GM18499 (cell line): ENCODE data around the gene SCN1B.

Experiments used
- ATAC-seq: cut with Tn5 transposase; IDR thresholded peaks from one replicate; pipeline ENCODE4 v1.9.1; 2021; ENCODE audit warnings: moderate number of reproducible peaks; ENCODE audit not compliant: insufficient read depth, unreplicated experiment

SCN1B gene

DNA sequence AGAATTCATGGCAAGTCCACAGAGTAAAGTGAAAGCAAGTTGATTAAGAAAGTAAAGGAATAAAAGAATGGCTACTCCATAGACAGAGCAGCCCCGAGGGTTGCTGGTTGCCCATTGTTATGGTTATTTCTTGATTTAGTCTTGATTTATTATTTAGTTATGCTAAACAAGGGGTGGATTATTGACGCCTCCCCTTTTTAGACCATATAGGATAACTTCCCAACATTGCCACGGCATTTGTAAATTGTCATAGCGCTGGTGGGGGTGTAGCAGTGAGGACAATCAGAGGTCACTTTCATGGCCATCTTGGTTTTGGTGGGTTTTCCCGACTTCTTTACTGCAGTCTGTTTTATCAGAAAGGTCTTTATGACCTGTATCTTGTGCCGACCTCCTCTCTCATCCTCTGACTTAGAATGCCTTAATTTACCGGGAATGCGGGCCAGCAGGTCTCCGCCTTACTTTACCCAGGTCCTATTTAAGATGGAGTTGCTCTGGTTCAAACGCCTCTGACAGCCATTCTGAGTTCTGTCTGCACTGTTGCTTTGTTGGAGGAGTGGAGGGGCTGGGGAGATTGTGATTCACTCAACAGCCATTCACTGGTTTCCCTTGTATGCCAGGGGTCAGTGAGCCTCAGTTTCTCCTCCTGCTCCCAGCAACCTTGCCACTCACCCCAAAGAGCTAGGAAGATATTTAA lies 38.8 kb downstream of the SCN1B start:
- no peak for ATAC-seq

DNA sequence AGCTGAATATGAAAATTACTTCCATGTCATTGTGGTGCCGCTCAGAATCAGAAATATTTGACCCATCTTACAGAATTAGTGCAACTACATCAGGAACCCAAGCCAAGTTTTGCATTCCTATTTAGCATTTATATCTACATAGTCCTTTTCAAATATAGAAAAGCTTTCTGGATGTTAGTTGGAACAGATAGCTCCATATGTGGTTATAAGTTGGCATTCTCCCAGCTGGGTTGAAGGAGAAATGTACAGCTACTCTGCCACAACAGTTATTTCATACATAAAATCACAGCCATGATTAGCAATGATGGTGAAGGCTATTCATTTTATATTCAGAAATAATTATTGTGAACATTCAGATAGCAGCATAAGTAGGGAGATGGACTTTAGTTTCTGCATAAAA lies 39.4 kb downstream of the SCN1B start:
- no peak for ATAC-seq

DNA sequence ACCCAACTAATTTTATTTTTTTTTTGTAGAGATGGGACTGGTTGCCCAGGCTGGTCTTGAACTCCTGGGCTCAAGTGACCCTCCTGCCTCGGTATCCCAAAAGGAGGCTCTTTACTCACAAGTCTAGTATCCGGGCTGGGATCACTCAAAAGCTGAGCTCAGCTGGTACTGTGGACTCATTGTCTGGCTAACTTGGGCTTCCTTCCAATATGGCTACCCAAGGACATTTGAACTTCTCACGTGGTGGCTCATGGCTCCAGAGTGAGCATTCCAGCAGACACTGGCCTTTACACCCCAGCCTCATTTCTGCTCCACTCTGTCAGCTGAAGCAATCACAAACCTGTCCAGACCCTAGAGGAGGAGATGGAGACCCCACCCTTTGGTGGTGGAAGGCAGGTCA lies 40.2 kb downstream of the SCN1B start:
- ATAC-seq = no peak

DNA sequence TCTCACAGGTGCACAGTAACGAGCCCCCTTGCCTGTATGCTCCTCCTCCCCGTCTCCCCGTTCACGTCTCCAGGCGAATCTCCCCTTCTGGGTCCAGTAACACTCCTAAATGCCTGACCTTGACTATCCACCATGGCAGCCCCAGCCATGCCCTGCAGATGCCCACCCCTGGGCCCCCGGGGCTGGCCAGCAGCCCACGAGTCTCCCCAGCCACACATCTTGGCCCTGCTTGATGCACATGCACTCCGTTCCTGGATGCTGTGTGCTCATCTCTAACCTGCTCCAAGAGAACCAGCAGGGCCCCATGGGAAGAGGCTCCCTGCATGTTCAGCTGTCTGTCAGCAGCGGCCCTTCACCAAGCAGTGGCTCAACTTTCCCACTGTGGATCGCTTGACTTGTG lies 43.2 kb downstream of the SCN1B start:
- no peak for ATAC-seq

DNA sequence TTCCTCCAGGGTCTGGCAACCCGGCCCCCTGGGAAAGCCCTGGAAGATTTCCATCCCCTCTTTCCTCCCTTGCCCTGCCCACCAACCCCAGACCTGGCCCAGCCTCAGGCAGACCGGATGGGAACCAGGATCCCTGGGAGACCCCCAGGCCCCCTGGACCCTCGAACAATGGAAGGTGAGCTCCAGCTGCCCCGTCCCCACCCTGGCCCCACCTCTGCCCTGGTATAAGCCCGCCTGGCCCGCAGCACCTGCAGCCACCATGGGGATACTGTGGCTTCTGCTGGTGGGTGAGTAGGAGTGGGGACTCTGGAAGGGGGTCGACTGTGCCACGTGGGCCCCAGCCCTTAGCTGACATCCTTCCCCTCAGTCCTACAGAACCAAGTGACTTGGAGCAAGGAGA lies 43.7 kb downstream of the SCN1B start:
- ATAC-seq = no peak

DNA sequence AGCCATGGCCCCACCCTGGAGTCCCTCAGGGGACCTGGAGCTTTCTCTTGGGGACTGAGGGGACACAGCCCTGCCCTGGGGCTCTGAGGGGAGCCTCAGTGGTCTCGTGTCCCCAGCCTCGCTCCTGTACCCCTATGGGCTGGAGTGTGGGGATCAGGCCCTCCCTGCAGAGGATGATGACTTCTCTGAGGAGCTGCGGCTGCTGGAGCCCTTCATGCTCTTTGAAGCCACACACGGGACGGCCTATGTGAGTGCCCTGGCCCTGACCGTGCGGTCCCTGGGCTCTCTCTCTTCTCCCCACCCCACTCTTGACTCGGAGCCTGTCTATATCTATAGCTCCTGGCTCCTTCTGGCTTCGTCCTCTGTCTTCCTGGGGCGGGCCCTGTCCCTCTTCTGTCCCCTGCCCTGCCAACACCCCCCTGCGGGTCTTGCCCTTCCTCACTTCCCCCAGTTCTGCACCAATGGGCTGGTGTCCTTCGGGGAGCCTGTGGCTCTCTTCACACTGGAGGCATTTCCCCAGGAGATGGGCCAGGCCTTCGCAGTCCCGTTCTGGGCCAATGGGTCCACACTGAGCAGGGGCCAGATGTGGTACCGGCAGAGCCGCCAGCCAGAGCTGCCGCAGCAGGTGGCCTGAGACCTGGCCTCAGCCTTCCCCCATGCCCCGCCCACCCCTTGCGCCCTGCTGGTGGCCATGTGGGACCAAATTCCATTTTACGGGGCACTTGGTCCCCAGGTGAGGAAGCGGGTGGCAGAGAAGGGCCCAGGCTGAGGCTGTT lies 44.3 kb downstream of the SCN1B start:
- no peak for ATAC-seq

DNA sequence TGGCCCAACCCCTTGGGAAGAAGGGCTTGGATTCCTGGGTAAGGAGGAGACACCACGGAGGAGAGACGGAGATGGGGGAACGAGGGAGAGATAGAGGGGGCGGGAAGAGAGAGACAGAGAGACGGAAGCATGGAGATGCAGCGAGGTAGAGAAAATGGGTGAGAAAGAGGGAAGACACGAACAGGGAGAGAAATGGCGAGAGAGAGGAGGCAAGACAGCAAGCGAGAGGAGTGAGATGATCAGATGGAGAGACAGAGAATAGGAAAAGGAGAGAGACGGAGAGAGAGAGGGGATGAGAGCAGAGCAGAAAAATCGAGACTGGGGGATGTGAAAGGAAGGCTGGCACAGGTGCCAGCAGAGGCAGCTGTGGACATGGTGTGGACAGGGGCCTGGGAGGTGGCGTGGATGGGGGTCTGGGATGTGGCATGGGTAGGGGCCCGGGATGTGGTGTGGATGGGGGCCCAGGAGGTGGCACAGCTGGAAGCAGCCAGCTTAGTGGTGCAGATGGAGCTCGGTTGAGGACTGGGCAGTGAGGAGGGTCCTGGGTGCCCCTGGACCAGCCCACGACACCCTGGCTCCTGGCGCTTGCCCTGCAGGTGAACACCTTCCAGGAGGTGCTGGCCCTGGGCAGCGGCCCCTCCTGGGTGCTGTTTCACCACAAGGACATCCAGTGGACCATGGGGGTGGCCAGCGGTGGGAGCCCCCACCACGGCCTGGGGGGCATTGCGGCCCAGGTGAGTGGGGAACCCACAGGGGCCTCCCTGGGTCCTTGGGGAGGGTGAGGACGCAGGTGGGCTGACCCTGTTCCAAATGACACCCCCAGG lies 45.1 kb downstream of the SCN1B start:
- ATAC-seq = no peak

DNA sequence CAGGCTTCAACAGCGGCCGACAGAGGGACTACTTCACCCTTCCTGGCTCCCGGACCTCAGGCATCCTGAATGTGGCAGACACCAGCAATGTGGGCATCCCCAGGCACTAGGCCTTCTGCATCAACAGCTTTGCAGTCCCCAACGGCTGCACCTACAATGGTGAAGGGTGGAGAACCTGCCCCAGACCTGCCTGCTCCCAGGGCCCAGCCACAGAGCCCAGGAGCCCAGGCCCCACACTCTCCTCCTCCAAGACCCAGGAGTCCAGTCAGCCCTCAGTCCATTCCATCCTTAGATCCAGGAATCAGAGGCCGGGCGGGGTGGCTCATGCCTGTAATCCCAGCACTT lies 45.7 kb downstream of the SCN1B start:
- ATAC-seq = no peak

DNA sequence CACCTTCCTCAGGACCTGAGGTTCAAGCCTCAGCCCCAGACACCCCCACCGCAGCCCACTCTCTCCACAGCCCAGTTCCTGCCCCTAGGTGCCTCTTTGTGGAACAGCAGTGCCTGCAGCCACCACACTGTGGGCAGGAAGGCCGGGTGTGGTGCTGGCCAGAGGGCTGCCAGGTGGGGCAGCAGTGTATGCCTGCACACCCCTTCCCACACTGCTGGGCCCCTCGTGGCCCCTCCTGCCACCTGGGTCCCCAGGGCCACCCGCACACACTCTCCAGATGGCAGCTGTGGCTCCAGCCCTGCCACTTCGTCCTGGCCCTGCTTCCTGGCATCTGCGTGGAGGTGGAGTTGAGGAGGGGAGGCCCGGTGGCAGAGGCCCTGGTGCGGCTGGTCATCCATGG lies 46.4 kb downstream of the SCN1B start:
- no peak for ATAC-seq

DNA sequence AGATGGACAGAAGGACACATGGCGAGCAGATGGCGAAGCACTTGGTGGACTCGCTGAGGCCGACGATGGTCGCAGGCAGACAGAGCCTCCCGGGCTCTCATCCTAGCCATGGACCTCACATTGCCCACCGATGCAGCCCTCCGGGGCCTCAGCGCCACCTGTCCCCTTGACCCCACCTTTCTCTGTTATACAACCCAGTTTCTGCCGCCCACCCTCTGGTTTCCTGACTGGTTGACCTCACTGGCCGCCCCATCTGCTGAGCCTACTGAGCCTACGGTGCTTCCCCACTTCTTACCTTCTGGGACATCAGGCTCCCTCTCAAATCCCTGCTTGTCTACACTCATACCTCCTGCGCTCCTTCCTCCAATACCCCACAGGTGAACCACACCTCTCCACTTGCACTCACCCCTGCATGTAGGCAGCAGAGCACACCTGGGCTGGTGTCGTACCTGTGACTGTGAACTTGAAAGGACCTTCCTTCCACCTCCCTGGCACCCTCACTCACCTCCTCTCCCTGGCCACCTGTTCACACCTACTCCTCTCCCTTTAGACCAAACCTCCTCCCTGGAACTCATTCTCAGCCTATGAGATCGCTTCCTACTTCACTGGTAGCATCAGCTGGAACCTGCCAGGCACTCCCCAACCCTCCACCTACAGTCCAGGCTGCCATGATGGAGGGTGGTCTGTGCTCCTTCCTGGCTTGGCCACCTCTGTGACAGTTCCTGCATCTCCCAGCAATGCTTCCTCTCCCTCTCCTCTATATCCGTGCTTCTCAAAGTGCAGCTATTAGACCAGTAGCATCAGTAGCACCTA lies 47.3 kb downstream of the SCN1B start:
- ATAC-seq = no peak

DNA sequence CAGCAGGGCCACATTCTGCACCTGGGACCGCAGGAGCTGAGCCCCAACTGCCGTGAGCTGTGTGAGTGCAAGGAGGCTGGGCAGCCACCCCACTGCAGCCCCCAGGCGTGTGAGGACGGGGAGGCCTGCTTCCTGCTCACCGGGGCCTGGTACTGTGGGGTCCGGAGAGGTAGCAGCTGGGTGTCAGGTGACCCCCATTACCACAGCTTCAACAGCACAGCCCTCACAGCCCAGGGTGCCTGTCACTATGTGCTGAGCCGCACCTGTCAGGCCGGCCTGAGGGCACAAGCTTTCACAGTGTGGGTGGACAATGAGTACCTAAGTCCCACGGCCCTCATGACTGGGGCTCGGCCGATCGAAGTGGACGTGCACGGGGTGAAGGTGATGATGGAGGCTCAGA lies 49.6 kb downstream of the SCN1B start:
- no peak for ATAC-seq

DNA sequence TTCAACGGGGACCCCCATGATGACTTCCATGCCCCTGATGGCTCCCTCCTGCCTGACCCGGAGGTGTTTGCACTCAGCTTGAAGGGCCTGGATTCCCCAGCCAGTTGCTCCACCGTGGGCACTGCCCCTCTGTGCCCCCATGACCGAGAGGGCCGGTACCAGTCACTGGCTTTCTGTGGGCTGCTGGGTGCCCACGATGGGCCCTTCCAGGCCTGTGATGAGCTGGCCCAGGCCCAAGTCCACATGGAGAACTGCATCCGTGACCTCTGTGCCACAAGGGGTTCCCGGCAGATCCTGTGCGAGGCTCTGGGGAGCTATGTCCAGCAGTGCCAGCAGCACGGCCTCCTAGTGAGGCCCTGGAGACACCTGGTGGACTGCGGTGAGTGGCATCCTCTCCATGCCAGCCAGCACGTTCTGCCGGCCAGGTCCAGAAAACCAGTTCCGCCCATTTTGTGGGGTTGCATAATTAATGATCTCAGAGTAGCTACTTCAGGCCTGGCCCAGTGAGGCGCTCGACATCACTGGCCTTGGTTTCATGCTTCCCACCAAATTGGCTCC lies 50.4 kb downstream of the SCN1B start:
- no peak for ATAC-seq

DNA sequence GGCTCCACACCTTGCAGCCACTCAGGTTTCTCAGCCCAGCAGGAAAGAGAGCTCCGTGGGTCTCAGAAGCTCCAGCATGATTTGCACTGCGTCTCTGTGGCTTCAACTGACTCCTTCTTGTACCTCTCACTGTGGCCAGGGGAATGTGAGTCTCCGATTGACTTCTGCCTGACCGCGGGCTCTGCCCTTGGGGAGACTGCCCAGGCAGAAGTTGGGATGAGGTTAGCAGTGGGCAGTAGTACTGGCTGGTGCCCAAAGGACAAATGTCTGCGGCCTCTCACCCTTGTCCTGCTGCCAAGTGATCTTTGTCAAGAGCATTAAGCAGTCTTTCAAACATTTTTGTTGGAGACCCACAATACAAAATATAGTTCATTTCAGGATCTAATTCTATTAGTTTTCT lies 50.9 kb downstream of the SCN1B start:
- no peak for ATAC-seq

DNA sequence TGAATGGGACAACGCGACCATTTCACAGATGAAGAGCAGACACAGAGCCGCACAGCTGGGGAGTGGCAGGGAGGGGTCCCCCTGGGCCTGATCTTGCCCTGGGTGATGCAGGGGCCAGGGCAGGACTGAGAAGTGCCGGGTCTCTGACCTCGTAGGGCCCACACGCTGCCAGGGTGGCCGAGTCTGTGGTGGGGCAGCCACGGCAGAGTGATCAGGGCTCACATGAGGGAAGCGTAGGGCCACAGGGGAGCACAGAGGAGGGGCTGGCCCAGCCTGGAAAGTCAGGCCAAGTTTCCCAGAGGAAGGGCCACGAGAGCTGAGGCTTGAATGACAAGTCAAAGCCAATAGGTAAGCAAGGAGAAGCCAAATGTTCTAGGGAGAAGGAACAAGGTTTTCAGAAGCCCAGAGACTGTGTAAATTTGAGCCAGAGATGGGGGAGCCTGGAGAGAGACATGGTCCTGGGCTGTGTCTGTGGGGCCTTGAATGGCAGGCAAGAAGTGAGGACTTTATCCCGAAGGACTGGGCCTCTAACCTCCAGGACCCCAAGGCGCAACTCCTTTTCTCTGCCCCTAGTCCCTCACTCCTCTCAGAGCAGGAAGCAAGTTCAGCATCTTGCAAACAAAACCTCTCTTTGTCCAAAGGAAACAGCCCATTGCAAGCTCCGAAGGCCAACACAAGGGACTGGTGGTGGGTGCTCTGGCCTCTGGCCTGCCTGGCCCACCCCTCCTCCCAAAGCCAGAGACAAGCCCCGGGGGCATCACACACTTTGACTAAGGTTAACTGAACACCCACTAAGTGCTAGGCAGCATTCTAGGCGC lies 53.6 kb downstream of the SCN1B start:
- ATAC-seq = no peak

DNA sequence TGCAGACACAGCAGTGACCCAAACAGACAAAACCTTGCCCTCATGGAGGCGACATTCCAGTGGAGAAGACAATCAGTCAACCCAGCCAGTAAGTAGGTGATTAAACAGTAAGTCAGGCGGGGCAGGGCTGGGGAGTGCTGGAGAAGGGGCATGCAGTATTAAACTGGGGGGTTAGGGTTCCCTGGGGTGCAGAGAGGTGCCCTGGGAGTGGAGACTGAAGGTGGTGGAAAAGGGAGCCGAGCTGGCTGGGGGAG lies 54.2 kb downstream of the SCN1B start:
- ATAC-seq = no peak

DNA sequence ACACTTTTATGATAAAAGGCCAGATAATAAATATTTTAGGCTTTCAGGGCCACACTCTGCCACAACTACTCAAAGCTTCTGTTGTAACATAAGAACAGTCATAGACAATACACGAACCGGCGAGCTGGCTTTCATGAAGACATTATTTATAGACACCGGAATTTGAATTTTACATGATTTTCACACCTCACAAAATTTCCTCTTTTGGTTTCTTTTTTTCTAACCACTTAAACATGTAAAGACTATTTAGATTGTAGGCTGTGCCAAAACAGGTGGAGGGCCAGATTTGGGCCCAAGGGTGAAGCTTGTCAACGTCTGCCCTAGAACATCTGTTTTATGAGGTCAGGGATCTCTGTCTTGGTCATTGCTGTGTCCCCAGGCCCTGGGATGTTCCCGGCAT lies 55.7 kb downstream of the SCN1B start:
- ATAC-seq = no peak

DNA sequence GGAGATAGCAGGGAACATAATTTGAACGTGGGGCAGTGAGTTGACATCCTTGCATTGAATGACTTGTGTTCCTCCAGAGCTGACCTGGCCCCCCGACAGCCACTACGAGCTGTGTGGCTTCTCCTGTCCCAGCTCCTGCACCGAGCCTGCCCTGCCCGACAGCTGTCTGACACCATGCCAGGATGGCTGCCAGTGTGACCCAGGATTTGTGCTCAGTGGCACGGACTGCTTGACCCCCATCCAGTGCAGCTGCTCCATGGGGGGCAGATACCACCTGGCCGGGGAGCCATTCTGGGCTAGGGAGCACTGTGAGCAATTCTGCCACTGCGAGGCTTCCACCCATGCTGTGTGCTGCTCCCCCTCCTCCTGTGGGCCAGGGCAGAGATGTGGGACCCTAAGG lies 56.2 kb downstream of the SCN1B start:
- no peak for ATAC-seq

DNA sequence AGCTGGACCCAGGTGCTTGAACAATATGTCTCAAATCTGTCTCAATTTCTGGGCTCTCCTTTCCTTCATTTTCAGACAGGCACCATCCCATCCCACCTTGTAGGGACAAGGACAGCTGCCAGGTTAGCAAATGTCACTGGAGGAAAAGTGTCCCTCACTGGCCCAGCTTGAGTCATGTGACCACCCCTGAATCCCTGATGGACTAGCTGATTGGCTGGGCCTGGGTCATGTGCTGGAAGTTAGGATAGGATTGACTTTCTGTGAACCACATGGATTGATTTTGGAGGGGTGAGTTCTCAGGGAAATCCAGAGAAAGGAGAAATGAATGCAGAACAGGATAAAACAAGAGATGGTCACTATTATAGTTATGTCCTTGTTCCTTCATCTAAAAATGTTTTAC lies 57.1 kb downstream of the SCN1B start:
- ATAC-seq = no peak

DNA sequence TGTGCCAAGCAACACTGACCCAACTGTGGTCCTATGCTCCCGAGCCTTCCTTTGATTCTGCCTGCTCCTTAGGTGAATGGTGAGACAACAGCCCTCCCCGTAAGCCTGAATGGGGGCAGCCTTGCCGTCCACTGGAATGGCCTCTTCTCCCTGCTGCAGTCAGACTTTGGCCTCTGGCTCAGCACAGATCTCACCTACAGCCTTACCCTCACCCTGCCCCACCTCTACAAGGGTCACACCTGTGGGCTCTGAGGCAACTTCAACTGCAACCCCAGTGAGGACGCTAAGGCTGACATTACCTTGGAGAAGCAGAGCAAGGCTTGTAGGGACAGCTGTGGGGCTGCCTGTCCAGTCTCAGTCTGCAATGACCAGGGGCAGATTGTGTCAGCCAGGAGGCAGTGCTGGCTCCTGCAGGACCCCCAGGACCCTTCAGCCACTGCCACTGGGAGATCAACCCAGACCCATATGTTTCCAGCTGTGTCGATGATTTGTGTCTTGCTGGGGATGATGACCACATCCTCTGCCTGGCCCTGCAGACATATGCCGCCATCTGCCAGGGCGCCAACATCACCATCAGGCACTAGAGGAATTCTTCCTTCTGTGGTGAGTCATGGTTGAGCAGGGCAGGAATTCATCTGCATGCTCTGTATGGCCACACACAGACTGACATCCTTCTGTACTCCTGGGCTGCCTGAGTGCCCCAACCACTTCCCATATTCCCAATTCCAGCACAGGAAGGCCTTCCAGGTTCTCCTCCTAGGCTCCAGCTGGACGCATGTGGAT lies 58.1 kb downstream of the SCN1B start:
- no peak for ATAC-seq
